Measurements from ENCODE around the gene FGFRL1.

FGFRL1 gene

GRCh38 chr4:1011022-1011665, at the start of gene FGFRL1:
Gene FGFRL1 (plus strand): TSS chr4:1011626. CDS start chr4:1012486, 860 bp downstream.
- DNase-seq = peak; percentile 95

GRCh38 chr4:962231-963208, 48.9 kb upstream of the FGFRL1 start:
- no peak for DNase-seq

- DNase-seq = no peak
Measured at GRCh38 chr4:963276-964225, 47.9 kb upstream of the FGFRL1 start.

GRCh38 chr4:964346-965025, 46.9 kb upstream of the FGFRL1 start:
- DNase-seq = no peak

- DNase-seq = no peak
Measured at GRCh38 chr4:965048-965765, 46.2 kb upstream of the FGFRL1 start.

- no peak for DNase-seq
Measured at GRCh38 chr4:965766-966134, 45.7 kb upstream of the FGFRL1 start.

GRCh38 chr4:966266-967112, 44.9 kb upstream of the FGFRL1 start:
- DNase-seq = no peak

- no peak for DNase-seq
Measured at GRCh38 chr4:967113-968104, 44.0 kb upstream of the FGFRL1 start.

- no peak for DNase-seq
Measured at GRCh38 chr4:968221-968620, 43.2 kb upstream of the FGFRL1 start.

- no peak for DNase-seq
Measured at GRCh38 chr4:968621-969394, 42.6 kb upstream of the FGFRL1 start.

GRCh38 chr4:970046-970745, 41.2 kb upstream of the FGFRL1 start:
- no peak for DNase-seq

GRCh38 chr4:970854-971520, 40.4 kb upstream of the FGFRL1 start:
- no peak for DNase-seq

GRCh38 chr4:971666-972500, 39.5 kb upstream of the FGFRL1 start:
- DNase-seq = no peak

GRCh38 chr4:972651-973424, 38.6 kb upstream of the FGFRL1 start:
- peak; percentile 54 for DNase-seq

Data from activated CD4-positive, alpha-beta T cell treated with anti-CD3 and anti-CD28 coated beads, Interleukin-2, amount 50 U/mL, for 1 hour (primary cell).